HCEC 1CT (cell line): ENCODE results near the gene MAP7D1.
"Not testable (repeated sequence)": the region's sequence is repeated elsewhere in the genome, so short reads cannot be mapped to it uniquely, and the experiment has no call there.

Experiments
- DNase-seq: peaks from one replicate; pipeline ENCODE4 v3.0.0-alpha.2; 2017

The MAP7D1 gene

GRCh38 chr1:36154765-36155407, 1.1 kb upstream of the MAP7D1 start:
- DNase-seq: no peak

DNA sequence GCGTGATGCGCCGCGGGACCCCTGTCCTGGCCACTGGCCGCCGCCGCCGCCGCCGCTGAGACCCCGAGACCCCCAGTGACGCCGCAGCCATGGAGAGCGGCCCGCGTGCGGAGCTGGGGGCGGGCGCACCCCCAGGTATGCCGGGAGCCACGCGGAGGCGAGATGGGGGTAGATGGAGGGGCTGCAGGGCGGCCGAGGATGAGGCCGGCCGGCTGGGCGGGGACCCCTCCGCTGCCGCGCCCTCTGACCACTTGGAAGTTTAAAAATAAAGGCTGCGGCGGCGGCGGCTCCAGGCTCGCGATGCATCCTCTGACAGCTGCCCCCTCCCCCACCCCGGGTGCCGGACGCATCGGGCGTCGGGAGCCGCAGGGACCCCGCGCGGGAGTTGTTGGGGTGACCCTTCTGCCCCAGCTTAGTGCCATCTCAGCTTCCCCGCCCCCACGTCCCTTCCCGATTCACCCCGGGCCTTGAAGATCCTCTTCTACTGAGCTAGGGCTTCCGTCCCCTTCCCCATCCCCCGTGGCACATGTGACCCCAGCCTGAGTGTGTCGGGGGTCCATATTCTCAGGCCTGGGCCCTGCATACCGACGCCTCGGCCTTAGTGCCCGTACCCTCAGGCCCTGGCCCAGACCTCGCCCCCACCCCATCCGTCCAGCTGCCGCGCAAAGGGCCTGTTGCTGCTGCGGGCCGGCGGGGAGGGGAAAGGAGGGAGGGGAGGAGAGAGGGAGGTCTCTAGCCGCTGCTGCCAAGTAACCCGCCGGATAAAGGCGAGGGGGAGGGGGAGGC, 562 bp downstream of the MAP7D1 start:
- peak; percentile 59 for DNase-seq

DNA sequence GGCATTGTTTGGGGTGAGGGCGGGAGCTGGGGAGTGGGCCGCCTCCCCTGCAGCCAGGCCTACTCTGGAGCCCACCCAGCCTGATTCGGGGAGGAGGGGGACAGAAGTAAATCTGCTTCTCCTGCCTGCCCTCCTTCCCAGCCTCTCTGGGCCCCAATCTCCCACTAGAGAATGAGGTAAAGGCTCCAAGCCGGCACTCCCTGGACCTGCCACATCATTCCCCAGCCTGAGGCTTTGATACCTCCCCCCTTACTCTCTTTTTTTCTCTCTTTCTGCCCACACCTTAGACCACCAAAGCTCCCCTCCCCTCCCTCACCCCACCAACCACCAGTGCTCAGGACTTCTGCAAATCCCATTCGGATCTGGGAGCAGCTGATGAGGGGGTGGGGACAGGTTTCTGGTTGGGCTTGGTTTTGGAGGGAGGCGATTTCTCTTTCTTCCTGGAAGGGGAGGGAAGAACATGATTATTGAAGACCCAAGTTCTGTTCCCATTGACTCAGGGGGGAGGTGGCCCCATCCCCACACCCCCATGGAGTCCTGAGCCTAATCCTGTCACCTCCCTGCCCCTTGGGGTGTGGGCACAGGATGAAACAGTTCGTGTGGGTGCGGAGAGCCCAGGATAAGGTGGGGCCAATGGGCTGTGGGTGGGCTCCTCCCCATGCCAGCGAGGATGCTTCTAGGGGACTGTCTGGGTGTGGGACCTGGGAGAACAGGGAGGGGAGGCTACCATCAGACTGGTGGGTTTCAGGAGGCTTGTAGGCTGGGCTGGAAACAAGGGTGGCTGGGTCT, 1.3 kb downstream of the MAP7D1 start:
- DNase-seq: no peak

DNA sequence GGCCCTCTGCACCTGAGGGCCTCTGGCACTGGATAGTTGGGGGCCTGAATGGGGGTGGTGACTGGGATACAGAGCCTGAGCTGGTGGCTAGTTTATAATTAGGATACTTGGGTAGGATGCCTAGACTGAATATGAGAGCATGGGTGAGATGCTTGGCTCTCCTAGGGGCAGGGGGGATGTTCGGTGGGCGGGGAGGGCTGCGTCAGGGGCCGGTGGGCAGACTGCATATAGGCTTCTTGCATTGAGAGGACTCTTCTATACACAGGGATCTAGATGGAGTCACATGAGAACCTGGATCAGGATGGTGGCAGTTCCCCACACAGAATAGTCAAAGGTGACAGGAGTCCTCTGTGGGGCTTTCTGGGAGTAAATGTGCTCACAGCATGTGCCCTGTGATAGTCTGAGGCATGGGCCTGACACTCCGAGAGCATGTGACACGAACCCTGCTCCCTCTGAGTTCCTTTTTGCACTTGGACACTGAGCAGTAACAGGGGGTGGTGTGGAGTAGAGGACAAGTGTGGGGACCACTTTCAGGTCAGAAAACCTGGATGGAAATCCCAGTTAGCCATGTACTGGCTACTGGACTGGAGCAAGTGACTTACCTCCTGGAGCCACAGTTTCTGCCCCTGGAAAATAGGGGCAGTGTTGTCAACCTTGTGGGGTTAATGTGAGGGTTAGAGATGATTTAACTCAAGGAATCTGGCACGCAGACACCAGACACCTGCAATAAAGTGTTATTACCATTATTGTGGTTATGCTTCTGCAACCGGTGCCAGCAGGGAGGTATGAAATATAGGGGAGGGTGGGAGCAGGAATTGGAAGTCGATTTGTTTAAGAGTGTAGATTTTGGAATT, 2.2 kb downstream of the MAP7D1 start:
- no peak for DNase-seq

GRCh38 chr1:36158827-36159252, 2.9 kb downstream of the MAP7D1 start:
- not testable (repeated sequence) for DNase-seq

- DNase-seq: no peak
Observed at GRCh38 chr1:36159614-36160387, 3.8 kb downstream of the MAP7D1 start.

DNA sequence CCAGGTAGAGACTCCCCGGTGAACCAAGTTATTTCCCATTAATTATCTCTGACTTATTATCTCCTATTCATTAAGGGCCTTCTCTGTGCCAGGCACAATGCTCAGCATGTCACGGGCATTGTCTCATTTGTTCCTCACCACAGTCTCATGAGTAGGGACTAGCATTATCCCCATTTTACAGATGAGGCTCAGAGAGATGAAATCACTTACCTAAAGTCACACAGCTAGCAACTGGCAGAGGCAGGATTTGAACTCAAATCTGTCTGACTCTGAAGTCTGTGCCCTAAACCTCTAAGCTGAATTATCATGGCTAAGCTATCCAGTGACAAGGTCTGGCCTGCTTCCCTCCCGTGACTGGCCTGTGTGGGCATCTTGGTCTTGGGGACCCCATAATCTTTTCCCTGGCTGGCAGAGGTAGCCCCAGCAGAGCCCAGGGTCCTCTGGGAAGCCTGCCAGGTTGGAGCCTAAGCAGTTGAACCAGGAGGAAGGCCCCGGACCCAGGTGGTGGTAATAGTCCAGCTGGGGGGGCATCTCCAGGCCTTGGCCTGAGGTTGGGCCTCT, 4.5 kb downstream of the MAP7D1 start:
- no peak for DNase-seq

GRCh38 chr1:36160949-36161485, 5.1 kb downstream of the MAP7D1 start:
- peak; percentile 73 for DNase-seq

DNA sequence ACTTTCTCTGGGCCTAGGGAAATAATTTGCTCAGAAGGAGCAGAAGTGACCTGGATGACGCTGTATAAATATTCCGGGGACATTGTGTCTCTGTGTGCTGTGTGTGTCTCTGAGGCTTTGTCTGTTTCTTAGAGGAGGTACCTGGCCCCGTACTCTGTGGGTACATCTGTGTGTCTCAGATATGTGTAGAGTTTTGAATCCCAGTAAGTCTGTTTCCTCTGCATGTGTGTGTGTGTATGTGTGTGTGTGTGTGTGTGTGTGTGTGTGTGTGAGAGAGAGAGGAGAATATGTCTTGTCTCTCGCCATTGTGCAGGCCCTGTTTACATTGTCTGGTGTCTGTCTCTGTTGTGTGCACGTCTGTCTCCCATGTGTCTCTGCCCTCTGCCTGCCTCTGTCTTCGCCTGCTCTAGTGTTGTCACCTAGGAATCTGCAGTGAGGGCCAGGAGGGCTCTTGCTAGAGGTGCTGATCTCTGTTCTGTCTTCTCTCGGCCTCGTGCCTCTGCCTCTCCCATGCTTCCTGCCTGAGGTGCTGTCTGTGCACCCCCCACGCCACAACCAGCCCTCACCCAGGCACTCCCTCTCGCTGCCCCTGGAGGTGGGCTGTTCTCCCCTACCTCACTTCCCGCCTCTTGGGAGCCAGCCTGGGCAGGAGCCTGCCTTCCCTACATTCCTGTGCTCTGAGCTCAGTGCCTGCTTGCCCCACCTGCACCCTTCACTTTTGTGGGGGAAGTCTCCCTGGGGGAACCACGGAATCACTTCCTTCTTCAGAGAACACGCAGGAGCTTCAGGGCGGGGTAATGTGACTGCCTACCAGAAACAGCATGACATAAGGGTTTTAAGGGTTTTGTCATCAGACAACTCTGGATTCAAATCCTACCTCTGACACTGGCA, 5.9 kb downstream of the MAP7D1 start:
- no peak for DNase-seq

- DNase-seq: no peak
Observed at GRCh38 chr1:36162680-36163239, 6.8 kb downstream of the MAP7D1 start.

DNA sequence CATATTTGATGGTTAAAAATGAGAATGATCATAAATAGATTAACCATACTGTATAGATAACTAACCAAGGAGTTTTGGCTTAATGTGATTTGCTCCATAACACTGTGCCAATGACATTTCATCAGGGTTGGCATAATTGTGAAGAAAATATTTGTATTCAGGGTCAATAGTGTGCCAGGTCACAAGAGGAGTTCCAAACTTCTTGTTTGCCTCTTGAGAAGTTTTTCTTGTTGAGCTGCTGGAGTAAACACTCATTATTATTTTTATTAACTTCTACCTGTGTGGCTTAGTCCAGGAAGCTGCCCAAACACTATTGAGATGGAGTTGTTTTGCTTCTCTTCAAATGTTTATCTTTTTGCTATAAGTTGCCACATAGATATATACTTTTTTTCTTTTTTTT, 7.5 kb downstream of the MAP7D1 start:
- no peak for DNase-seq

- DNase-seq: no peak
Observed at GRCh38 chr1:36164361-36164760, 8.4 kb downstream of the MAP7D1 start.

- no peak for DNase-seq
Observed at GRCh38 chr1:36165145-36165544, 9.2 kb downstream of the MAP7D1 start.

DNA sequence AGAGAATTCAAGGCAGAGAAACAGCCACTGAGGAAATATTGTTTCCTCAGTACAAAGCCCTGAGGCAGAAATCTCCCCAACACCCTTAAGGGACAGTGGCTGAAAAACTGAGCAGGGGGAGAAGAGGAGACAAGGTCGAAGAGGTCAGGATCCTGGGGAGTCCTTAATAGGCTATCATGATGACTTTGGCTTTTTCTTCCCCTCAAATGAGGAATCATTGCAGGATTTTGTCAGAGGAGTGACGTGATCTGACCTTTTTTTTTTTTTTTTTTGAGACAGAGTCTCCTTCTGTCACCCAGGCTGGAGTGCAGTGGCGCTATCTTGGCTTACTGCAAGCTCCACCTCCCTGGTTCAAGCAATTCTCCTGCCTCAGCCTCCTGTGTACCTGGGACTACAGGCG, 10.2 kb downstream of the MAP7D1 start:
- no peak for DNase-seq

GRCh38 chr1:36166938-36167905, 11.3 kb downstream of the MAP7D1 start:
- DNase-seq: peak; percentile 55

GRCh38 chr1:36168514-36168913, 12.6 kb downstream of the MAP7D1 start:
- no peak for DNase-seq

DNA sequence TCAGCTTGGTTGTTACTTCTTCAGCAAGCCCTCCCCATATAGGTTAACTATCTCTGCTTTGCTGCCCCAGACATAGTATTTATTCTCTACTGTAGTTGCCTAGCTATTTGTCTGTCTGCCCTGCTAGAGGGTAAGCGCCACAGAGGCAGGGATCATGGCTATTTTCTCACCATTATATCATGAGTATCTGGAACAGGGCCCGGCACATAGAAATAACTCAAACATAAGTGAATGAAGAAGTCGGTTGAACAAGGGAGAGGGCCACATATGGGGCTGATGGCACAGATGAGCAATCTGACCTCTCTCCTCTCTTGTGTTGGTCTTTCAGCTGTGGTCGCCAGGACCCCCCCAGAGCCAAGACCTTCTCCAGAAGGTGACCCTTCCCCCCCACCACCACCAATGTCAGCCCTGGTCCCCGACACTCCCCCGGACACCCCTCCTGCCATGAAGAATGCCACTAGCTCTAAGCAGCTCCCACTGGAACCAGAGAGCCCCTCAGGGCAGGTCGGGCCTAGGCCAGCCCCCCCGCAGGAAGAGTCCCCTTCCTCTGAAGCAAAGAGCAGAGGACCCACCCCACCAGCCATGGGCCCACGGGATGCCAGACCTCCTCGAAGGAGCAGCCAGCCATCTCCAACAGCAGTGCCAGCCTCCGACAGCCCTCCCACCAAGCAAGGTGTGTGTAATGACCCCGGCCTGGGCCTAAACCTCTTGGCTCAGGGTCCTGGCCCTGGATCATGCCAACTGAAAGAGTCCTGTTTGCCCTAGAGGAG, 14.9 kb downstream of the MAP7D1 start:
- DNase-seq: no peak
